C4-2B (cell line): ENCODE data around the gene SUCO.

Source experiments
- H3K27ac ChIP-seq: fragments of 450-650 bp; 2 replicates; pipeline ENCODE4 v1.5.1; 2017
- CTCF ChIP-seq: fragments of 450-650 bp; conservative IDR thresholded peaks from 2 replicates; pipeline ENCODE4 v1.5.1; 2017; ENCODE audit warnings: mild to moderate bottlenecking
- ZFX ChIP-seq: fragments of 450-650 bp; IDR thresholded peaks from 2 replicates; pipeline ENCODE4 v1.6.1; 2017

SUCO gene

GRCh38 chr1:172507741-172508140 lies 25.2 kb upstream of the SUCO start:
- TF ChIP-seq ZFX, result no peak
- no peak for TF ChIP-seq CTCF
- no peak overlapping the region for H3K27ac ChIP-seq

DNA sequence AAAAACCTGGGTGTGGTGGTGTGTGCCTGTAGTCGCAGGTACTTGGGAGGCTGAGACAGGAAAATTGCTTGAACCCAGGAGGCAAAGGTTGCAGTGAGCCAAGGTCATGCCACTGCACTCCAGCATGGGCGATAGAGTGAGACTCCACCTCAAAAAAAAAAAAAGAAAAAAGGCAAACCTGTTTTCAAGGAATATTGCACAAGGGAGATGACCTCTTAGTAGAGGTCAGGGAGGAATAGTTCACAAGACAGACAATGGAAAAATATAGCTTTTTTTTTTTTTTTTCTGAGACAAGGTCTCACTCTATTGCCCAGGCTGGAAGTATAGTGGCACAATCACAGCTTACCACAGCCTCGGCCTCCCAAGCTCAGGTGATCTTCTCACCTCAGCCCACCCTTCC lies 22.5 kb upstream of the SUCO start:
- TF ChIP-seq CTCF, result no peak
- TF ChIP-seq ZFX, result no peak
- H3K27ac ChIP-seq, result no peak overlapping the region

DNA sequence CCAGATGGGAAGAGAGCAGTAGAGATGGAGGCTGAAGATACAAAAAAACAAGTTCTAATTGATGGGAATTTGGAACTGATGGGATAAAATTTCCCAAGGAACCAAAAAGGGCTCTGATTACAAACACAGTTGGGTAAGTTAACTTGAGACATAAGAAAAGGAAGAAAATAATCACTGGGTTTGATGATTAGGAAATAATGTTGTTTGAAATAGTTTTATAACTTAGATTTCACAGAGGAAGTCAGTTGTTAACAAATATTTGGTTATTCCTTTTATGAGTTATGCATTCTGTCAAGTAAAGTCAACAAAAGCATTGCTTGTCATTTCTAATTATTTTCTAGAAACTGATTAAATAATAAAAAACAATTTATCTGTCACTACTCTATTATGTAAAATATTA lies 20.4 kb upstream of the SUCO start:
- no peak overlapping the region for H3K27ac ChIP-seq
- TF ChIP-seq ZFX (no peak), CTCF (no peak)

GRCh38 chr1:172513479-172513878 lies 19.5 kb upstream of the SUCO start:
- no peak for TF ChIP-seq ZFX
- TF ChIP-seq CTCF, result no peak
- no peak overlapping the region for H3K27ac ChIP-seq

DNA sequence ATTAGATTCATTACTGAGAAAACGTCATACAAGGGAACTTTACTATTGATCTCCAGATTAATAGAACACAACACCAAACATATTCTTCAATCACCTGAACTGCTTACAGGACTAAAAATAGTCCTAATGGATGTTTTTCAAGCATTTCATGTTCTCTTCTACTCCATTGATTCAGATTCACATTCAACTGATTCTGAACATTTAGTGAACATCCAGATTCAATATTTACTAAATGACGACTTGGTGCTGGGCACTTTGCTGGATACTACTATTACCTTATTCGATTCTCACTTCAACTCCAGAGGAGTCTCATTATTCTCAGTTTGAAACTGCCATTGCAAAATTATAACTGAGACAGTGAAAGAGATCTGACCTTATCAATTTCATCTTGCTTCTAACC lies 18.8 kb upstream of the SUCO start:
- H3K27ac ChIP-seq, result no peak overlapping the region
- no peak for TF ChIP-seq CTCF
- TF ChIP-seq ZFX, result no peak

- TF ChIP-seq CTCF (no peak), ZFX (no peak)
- H3K27ac ChIP-seq, result no peak overlapping the region
These were observed 17.5 kb upstream of the SUCO start for GRCh38 chr1:172515436-172515835.

- no peak for TF ChIP-seq CTCF
- no peak for TF ChIP-seq ZFX
- peak overlapping the region; percentile 69 for H3K27ac ChIP-seq
These were observed 17.0 kb upstream of the SUCO start for GRCh38 chr1:172515927-172516326.
